ENCODE data around the gene TBX18.
A peak's percentile ranks its signal among the peaks of the same experiment; 100 is the strongest.

The TBX18 gene

GRCh38 chr6:84772428-84773132, 8.2 kb upstream of the TBX18 start:
- no peak for DNase-seq (ENCODE audit: low spot score)

DNA sequence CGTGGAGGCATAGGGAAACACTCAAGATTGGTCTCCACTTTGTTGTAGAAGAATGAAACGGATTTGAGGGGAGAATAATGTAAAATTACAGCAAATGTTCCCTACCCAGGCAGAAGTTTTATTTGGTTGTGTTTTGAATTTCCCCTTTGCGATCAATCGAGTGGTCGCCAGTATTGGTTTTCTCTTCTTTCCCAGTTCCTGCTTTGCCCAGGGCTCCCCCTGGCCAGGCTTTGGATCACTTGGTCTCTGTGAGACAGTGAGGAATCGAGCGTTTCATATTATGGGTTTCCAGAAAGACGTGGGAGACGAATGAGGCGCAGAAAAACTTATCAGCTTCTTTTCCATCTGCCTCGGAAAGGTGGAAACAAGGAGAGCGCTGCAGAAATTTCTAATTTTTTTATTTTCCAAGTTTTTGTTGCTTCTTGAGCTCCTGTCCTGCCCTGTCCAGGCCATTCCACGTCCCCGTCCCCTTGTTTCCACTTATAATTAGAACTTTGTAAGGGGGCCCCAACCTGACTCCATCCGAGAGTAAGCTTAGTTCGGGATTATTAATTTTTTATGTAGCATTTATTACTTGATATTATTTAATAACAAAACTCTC, 7.5 kb upstream of the TBX18 start:
- no peak for DNase-seq (ENCODE audit: low spot score)

- no peak for DNase-seq (ENCODE audit: low spot score)
These were observed 6.8 kb upstream of the TBX18 start for GRCh38 chr6:84771125-84771755.

GRCh38 chr6:84770521-84770920, 6.1 kb upstream of the TBX18 start:
- DNase-seq (ENCODE audit: low spot score): no peak

DNA sequence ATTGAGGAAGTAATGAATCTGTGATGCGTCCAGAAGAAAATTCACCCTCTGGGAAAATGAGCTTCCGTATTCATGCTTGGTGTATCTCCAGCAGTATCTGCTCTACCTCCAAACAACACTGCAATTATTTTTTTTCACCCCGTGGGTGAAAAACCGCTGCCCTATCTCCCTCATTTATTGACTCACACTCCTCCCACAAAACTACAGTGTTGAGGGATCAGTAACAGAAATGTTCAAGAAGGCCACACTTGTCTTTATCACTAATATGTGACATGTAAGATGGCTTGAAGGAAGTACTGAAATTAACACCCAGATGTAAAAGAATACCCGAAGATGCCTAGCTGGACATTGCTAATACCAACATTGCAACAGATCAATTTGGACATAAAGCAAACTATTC, 4.9 kb upstream of the TBX18 start:
- DNase-seq (ENCODE audit: low spot score): no peak

DNA sequence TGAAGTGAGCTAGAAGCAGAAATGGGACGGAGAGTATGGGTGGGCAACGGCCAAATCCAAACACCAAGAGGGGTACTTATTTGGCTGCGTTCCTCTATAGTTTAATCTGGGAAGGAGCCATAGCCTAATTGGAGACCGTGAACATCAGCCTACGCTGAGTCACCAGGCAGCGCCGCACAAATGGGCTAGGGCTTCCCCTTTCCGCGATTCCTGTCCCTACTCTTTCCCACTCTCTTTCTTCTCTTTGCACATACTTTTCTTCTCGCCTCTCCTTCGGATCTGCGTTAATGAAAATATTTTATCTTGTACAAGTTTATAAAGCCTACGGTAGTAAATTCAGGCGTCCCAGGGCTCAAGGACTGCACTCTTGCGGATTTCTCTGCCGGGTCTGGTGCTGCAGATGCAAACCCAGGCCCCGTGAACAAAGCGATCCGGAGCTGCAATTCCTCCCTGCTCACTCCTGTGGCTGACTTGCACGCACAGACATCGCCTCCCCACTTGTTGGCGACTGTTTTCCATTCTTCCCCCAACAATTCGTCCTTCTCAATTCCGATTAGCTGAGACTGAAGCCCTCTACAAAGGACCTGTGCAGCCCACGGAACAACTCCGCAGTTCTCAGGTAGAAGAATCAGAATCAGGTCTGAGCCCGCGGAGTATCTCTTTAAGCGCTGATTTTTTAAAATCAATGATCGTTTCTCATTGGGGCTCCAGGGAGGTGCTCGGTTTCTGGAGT, 4.2 kb upstream of the TBX18 start:
- DNase-seq (ENCODE audit: low spot score): no peak

GRCh38 chr6:84767526-84768201, 3.3 kb upstream of the TBX18 start:
- DNase-seq (ENCODE audit: low spot score): no peak

DNA sequence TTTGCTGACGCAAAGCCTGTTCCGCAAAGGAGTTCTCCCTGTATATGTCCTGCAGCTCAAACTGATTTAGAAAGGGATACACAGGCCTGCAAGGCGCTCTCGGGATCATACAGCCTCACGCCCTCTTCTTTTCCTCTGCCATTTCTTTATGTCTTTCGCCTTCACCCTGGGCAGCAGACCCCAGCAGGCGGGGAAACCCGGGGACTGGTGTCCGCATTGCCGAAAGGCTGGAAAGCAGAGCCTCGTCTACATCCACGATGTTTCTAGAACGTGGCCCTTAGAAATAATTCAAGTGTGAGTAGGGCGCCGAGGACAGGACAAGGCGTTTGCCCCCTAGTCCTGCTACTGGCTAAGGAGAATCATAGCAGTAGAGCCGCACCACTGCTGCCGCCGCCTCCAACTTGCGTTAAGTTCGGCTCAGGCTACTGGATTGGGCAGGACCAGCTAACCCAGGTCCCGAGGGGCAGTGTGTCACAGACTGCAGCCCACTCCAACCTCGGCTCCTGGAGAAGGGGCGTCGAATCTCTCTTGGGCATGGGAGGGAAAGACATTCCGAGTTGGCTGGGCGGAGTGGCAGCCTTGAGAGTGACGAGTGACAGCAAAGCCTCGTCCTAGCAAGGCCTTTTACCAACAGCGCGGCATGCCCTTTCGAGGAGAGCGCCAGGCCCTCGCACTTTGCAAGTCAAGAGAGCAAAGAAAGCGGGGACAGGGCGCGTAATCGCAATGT, 2.6 kb upstream of the TBX18 start:
- no peak for DNase-seq (ENCODE audit: low spot score)

DNA sequence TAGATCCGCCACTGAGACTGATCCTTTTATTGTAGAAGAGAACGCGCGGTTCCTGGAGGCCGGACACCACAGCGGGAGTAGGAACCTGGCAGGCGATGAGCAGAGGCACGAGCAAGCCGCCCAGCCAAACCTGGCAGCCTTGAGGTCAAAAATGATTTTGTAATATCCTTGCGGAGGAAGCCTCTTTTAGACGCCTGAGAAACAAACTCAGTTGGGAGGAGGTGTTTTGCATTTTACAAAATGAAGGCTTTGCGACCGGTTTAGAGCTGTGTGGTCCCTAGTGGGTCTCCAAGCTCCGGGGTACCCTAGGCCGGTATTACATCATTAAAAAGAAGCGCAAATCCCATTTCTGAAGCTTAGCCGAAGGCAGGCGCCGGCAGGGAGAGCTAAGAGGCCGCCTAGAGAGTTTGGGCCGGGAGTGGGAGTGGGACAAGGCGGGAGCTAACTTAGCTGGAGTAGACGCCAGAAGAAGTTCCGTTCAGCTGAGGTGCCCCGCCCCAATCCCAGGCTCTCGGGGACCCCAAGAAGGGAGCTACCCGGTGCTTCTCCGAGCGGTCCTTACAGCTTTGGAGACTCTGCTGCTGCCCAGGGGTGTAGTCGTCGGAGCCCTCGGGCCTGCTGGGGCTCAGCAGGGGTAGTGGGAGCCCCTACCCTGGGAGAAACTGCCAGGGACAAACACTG, 1.9 kb upstream of the TBX18 start:
- DNase-seq (ENCODE audit: low spot score): no peak

DNA sequence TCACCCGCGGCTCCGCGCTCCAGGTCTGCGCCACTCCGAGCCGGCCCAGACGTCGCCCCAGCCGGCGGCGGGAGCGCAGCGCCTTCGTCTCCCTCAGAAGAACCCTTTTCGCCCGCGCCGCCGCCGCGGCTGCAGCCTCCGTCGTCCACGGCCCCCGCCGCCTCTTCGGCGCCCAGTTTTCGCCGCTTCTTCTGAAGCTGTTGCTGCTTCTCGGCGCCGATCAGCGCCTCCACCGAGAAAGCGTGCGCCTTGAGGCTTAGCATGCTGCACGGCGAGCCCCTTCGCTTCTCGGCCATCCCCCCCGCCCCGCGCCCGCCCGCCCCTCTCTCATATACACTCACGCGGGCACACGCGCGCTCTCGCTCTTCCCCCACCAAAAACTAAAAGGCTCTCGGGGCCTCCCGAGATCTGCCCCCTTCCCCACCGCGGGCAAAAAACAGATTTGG, 489 bp downstream of the TBX18 start:
- DNase-seq (ENCODE audit: low spot score): peak; percentile 51

DNA sequence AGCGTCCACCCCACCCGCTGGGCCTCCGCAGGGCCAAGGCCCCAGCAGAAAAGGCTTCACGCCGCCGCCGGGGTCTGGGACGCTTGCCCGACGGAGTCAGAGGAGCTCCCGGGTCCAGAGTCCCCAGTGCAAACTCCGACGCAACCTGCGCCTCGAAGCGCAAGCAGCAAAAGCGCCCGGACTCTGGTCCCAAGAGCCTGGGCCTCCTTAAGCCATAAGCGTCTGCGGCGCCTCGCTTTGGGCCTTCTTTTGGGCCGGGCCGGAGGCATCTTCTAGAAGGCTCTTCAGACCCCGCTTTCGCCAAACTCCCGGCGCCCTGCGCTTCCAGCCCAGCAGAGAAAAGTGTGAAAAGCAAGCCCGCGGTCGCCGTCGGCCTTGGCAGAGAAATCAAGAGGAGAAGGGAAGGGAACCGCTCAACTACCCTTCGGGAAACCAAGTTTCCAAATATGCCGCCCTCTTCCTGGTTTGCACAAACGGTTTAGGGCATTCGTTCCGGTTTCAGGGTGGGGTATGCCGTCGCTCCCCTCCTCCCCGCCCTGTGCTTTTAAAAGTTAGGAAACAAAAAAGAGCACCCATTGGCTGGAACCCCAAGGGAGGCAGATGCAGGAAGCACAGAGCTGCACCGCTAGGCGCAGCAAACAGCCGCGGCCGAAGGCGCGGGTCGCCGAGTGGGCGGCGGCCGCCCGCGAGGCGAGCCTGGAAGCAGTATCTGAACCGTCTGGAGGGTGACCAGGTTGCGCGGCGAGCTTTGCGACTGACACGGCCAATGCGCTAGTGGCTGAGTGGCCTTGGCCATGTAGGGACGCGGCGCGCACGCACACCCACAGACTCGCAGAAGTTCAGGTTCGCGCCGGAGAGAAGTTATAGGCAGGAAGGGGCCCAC, 1.2 kb downstream of the TBX18 start:
- DNase-seq (ENCODE audit: low spot score): peak; percentile 50

DNA sequence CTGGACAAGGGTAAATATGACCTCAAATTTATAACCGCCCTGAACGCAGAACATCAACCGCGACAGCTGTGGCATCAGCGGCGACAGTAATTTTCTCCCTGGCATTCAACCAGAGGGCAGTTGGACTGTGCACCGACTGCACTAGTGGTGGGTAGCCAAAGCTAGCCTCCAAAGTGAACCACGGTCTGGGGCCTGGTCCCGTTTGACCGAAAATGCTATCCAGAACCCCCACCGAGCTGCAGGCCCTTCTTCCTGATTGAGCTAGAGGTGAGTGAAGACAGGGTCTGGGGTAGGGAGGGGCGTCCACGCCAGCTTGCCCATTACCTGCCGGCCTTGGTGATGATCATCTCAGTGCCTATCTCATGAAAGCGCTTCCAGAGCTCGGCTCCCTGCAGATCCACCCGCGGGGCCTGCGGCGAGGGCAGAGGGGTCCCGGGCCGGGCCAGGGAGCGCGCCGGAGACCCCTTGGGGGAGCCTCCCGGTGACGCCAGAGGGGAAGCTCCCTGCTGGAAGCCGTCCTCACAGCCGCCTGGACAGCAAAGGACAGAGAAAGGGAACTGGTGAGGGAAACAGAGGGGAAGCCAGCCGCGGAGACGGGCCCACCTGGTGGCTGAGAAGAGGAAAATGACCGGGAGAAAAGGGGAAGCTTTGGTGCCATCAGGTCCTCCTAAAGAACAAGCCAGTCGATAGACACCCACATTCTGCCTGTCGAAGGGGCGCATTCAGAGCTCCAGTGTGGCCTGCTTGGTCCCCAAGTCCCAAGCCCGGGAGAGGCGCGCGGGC, 2.0 kb downstream of the TBX18 start:
- no peak for DNase-seq (ENCODE audit: low spot score)

- no peak for DNase-seq (ENCODE audit: low spot score)
These were observed 5.9 kb downstream of the TBX18 start for GRCh38 chr6:84758486-84758885.

DNA sequence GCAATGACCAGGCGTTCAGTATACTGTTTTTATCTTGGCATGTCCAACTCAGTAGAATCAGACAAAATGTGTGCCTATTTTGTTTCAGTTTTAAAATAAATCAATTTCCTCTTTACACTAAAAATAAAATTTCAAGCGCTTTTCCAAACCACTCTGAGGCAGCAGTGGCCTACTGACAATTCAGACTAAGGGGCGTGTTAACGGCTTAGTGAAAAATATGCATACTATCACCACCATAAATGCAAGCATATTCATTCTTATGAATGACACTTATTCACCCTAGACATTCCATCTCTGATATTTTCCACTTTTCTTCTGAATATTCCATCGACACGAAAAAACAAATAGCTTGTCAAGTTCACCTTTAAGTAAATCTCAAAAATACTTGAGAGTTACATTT, 7.5 kb downstream of the TBX18 start:
- DNase-seq (ENCODE audit: low spot score): no peak

GRCh38 chr6:84756466-84756865, 7.9 kb downstream of the TBX18 start:
- no peak for DNase-seq (ENCODE audit: low spot score)

GRCh38 chr6:84753173-84753572, 11.2 kb downstream of the TBX18 start:
- no peak for DNase-seq (ENCODE audit: low spot score)

DNA sequence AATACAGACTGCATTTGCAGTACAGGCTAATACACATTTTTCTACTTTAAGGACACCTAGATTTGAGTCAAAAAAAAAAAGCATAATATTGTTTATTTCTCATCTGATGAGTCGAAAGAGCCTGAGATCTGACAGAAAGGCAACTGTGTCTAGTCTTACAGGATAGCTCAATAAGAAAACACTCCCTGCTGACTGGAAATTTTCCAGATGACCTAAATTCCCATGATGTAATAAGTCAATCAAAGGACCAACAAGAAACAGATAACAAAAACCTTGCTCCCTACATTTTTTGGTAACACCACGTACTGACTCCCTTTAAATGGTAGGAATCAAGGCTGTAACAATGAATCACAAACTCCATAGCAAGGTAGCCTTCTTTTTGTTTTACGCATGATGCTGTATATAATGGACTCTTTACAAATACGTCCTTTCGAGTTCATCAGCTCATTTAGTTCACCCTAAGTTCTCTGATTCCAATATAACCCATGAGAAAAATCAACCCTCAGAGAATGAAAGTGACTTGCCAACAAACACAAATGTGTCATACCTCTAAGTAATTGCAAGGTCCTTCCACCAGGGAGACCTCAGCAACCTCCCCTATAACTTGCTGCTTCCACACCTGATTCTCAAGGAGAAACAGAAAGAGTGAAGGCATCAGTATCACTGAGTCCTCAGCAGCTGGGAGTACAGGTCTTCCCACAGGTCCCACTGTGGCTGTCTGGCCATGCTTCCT, 12.1 kb downstream of the TBX18 start:
- DNase-seq (ENCODE audit: low spot score): no peak

GRCh38 chr6:84749181-84749580, 15.2 kb downstream of the TBX18 start:
- no peak for DNase-seq (ENCODE audit: low spot score)

Measured in D341Med (cell line).